ENCODE data around the gene GSE1. TPM values are rescaled to one million over a fixed set of nuclear protein-coding genes. Genes with fewer than 3 reads are reported as not detected.
A peak's percentile ranks its signal among the peaks of the same experiment; 100 is the strongest.

GSE1 gene
- total and polyA plus RNA-seq, 3 donors from 2014 or later = 49.9 to 212 (median 188) TPM

GRCh38 chr16:85600078-85600477, 13.0 kb upstream of the GSE1 start:
- H3K36me3 ChIP-seq (ENCODE audit: low read depth, missing control alignments) = no peaks in the 10 kb centered on the region
- no peak overlapping the region for H3K4me3 ChIP-seq
- H3K27me3 ChIP-seq = no peaks in the 10 kb centered on the region
- intact Hi-C loops (cut with DNase I; ENCODE audit: low total_unique reads) = no loop called here
- no peak for DNase-seq
- WGBS, 2 donors = 61 to 77% methylated on average over 10 of the region's 10 CpGs
- H3K9me3 ChIP-seq = no peaks in the 10 kb centered on the region
- H3K4me1 ChIP-seq = peaks cover 29% of the 10 kb centered on the region
- TF ChIP-seq CTCF (IDR thresholded peaks at IDR 0.05) = no peak
- no peak for TF ChIP-seq POLR2A (IDR thresholded peaks at IDR 0.05)
- no peak overlapping the region for H3K27ac ChIP-seq

- H3K27ac ChIP-seq = peak overlapping the region; percentile 24 to 37
- intact Hi-C loops (cut with DNase I; ENCODE audit: low total_unique reads) = no loop called here
- no peaks in the 10 kb centered on the region for H3K27me3 ChIP-seq
- H3K4me3 ChIP-seq = no peak overlapping the region
- TF ChIP-seq CTCF (IDR thresholded peaks at IDR 0.05) = no peak
- TF ChIP-seq POLR2A (IDR thresholded peaks at IDR 0.05) = no peak
- peaks cover 29% of the 10 kb centered on the region for H3K4me1 ChIP-seq
- H3K36me3 ChIP-seq (ENCODE audit: low read depth, missing control alignments) = no peaks in the 10 kb centered on the region
- DNase-seq = no peak
- no peaks in the 10 kb centered on the region for H3K9me3 ChIP-seq
- WGBS, 2 donors = 72 to 73% methylated on average over 15 of the region's 15 CpGs
Observed at GRCh38 chr16:85600530-85601271, 12.4 kb upstream of the GSE1 start.

- H3K27me3 ChIP-seq = no peaks in the 10 kb centered on the region
- peak; percentile 57 for DNase-seq
- H3K27ac ChIP-seq = peak overlapping the region; percentile 24 to 37
- H3K4me1 ChIP-seq = peaks cover 29% of the 10 kb centered on the region
- intact Hi-C loops (cut with DNase I; ENCODE audit: low total_unique reads) = no loop called here
- TF ChIP-seq POLR2A (IDR thresholded peaks at IDR 0.05) = no peak
- no peaks in the 10 kb centered on the region for H3K9me3 ChIP-seq
- WGBS, 2 donors = 72 to 81% methylated on average over 10 of the region's 10 CpGs
- no peak overlapping the region for H3K4me3 ChIP-seq
- H3K36me3 ChIP-seq (ENCODE audit: low read depth, missing control alignments) = no peaks in the 10 kb centered on the region
Observed at GRCh38 chr16:85601272-85601639, 11.9 kb upstream of the GSE1 start.

- intact Hi-C loops (cut with DNase I; ENCODE audit: low total_unique reads) = no loop called here
- Histone ChIP-seq H3K4me1 (peaks cover 34% of the 10 kb centered on the region), H3K36me3 (ENCODE audit: low read depth, missing control alignments) (no peaks in the 10 kb centered on the region), H3K9me3 (no peaks in the 10 kb centered on the region), H3K27me3 (no peaks in the 10 kb centered on the region), H3K27ac (peak overlapping the region; percentile 9 to 37), H3K4me3 (no peak overlapping the region)
- WGBS, 2 donors = 63 to 66% methylated on average over 30 of the region's 30 CpGs
- no peak for TF ChIP-seq CTCF (IDR thresholded peaks at IDR 0.05)
- no peak for TF ChIP-seq POLR2A (IDR thresholded peaks at IDR 0.05)
- DNase-seq = peak; percentile 71
Observed at GRCh38 chr16:85601730-85602401, 11.3 kb upstream of the GSE1 start.

- Histone ChIP-seq H3K4me3 (no peak overlapping the region), H3K27ac (peak overlapping the region; percentile 9 to 37), H3K36me3 (ENCODE audit: low read depth, missing control alignments) (no peaks in the 10 kb centered on the region), H3K27me3 (no peaks in the 10 kb centered on the region), H3K4me1 (peaks cover 41% of the 10 kb centered on the region), H3K9me3 (no peaks in the 10 kb centered on the region)
- TF ChIP-seq CTCF (IDR thresholded peaks at IDR 0.05) (no peak), POLR2A (IDR thresholded peaks at IDR 0.05) (no peak)
- intact Hi-C loops (cut with DNase I; ENCODE audit: low total_unique reads) = no loop called here
- 71 to 77% methylated on average over 13 to 24 of the region's 24 CpGs for whole genome bisulfite sequencing, 2 donors
- DNase-seq = no peak
Observed at GRCh38 chr16:85602402-85603202, 10.5 kb upstream of the GSE1 start.

All from testis (tissue), 3 donors.